ENCODE data around the gene TAF5L.

TAF5L gene

GRCh38 chr1:229581485-229581884, 44.4 kb downstream of the TAF5L start:
- no peak overlapping the region for H3K4me3 ChIP-seq (ENCODE audit: low read depth, low read length)
- no peak for DNase-seq (ENCODE audit: low read depth, low spot score)
- in situ Hi-C loops (cut with HindIII; ENCODE audit: low sequenced_read_pairs): no loop called here
- TF ChIP-seq, protein P1, sequence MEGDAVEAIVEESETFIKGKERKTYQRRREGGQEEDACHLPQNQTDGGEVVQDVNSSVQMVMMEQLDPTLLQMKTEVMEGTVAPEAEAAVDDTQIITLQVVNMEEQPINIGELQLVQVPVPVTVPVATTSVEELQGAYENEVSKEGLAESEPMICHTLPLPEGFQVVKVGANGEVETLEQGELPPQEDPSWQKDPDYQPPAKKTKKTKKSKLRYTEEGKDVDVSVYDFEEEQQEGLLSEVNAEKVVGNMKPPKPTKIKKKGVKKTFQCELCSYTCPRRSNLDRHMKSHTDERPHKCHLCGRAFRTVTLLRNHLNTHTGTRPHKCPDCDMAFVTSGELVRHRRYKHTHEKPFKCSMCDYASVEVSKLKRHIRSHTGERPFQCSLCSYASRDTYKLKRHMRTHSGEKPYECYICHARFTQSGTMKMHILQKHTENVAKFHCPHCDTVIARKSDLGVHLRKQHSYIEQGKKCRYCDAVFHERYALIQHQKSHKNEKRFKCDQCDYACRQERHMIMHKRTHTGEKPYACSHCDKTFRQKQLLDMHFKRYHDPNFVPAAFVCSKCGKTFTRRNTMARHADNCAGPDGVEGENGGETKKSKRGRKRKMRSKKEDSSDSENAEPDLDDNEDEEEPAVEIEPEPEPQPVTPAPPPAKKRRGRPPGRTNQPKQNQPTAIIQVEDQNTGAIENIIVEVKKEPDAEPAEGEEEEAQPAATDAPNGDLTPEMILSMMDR (IDR thresholded peaks at IDR 0.05; ENCODE audit: low read depth, low read length): no peak

GRCh38 chr1:229579059-229579673, 46.8 kb downstream of the TAF5L start:
- TF ChIP-seq, protein P1 (IDR thresholded peaks at IDR 0.05; ENCODE audit: low read depth, low read length): no peak
- peak; percentile 39 for DNase-seq (ENCODE audit: low read depth, low spot score)
- H3K4me3 ChIP-seq (ENCODE audit: low read depth, low read length): no peak overlapping the region
- in situ Hi-C loops (cut with HindIII; ENCODE audit: low sequenced_read_pairs): no loop called here

- no peak overlapping the region for H3K4me3 ChIP-seq (ENCODE audit: low read depth, low read length)
- in situ Hi-C loops (cut with HindIII; ENCODE audit: low sequenced_read_pairs): no loop called here
- no peak for DNase-seq (ENCODE audit: low read depth, low spot score)
- TF ChIP-seq, protein P1 (IDR thresholded peaks at IDR 0.05; ENCODE audit: low read depth, low read length): no peak
Measured at GRCh38 chr1:229578168-229579058, 47.5 kb downstream of the TAF5L start.

GRCh38 chr1:229574679-229575442, 51.1 kb downstream of the TAF5L start:
- TF ChIP-seq, protein P1 (IDR thresholded peaks at IDR 0.05; ENCODE audit: low read depth, low read length): no peak
- in situ Hi-C loops (cut with HindIII; ENCODE audit: low sequenced_read_pairs): no loop called here
- H3K4me3 ChIP-seq (ENCODE audit: low read depth, low read length): no peak overlapping the region
- DNase-seq (ENCODE audit: low read depth, low spot score): no peak

- no peak for DNase-seq (ENCODE audit: low read depth, low spot score)
- TF ChIP-seq, protein P1 (IDR thresholded peaks at IDR 0.05; ENCODE audit: low read depth, low read length): no peak
- in situ Hi-C loops (cut with HindIII; ENCODE audit: low sequenced_read_pairs): no loop called here
Measured at GRCh38 chr1:229572286-229572685, 53.6 kb downstream of the TAF5L start.

DNA sequence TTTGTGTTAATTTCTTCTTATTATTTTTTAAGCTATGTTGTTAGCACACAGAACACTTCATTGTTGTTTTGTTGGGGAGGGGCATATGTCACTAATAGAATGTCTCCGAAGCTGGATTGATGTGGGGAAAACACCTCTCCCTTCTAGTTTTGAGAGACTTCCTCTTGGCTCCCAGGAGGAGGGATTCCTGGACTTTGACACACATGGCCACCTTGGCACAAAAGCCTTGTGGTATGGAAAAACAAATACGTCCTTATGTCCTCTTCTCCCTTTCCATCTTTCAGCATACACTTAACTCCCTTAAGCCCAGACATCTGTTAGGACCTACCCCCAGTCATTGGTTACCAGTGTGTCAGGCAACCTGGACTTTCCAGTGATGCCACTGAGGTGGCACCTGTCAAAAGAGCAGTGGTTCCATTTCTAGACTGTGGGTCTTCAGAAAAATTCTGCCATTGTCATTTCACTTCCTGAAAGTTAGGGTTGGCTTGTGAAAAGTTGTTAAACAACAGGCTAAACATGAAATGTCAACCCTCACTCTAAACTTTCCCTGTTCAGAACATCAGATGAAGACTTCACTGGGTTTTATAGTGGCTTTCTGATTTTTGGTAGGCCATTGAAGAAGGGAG, 54.9 kb downstream of the TAF5L start:
- TF ChIP-seq, protein P1 (IDR thresholded peaks at IDR 0.05; ENCODE audit: low read depth, low read length): no peak
- no peak overlapping the region for H3K4me3 ChIP-seq (ENCODE audit: low read depth, low read length)
- DNase-seq (ENCODE audit: low read depth, low spot score): no peak
- in situ Hi-C loops (cut with HindIII; ENCODE audit: low sequenced_read_pairs): no loop called here

More at GRCh38 chr1:229572286-229572685, 53.6 kb downstream of the TAF5L start:
- no peak overlapping the region for H3K4me3 ChIP-seq (ENCODE audit: low read depth, low read length)
